Muscle layer of colon (tissue), 2 donors: ENCODE measurements around the gene TSEN34.
A peak's percentile ranks its signal among the peaks of the same experiment; 100 is the strongest.
"Not testable (repeated sequence)": the region's sequence is repeated elsewhere in the genome, so short reads cannot be mapped to it uniquely, and the experiment has no call there.

Experiments
- H3K27ac ChIP-seq: one replicate; pipeline ENCODE4 v1.7.0; 2013; ENCODE audit warnings: low read depth, mild to moderate bottlenecking, low read length, moderate library complexity
- H3K27me3 ChIP-seq, 2 donors: one replicate each; pipeline ENCODE4 v1.7.0; 2013; ENCODE audit warnings: low read length in 2 of 2, mild to moderate bottlenecking in 2 of 2; ENCODE audit not compliant: insufficient read depth in 2 of 2, control insufficient read depth in 1 of 2
- H3K36me3 ChIP-seq: one replicate; pipeline ENCODE4 v1.7.0; 2013; ENCODE audit warnings: mild to moderate bottlenecking, low read length; ENCODE audit not compliant: insufficient read depth
- H3K4me1 ChIP-seq: one replicate; pipeline ENCODE4 v1.7.0; 2013; ENCODE audit warnings: mild to moderate bottlenecking, low read length; ENCODE audit not compliant: insufficient read depth
- H3K4me3 ChIP-seq, 2 donors: one replicate each; pipeline ENCODE4 v1.7.0; 2013; ENCODE audit warnings: low read length in 2 of 2, low read depth in 1 of 2, mild to moderate bottlenecking in 1 of 2, moderate library complexity in 1 of 2
- H3K9ac ChIP-seq: one replicate; pipeline ENCODE4 v1.7.0; 2013; ENCODE audit warnings: low read length
- H3K9me3 ChIP-seq: one replicate; pipeline ENCODE4 v1.7.0; 2013; ENCODE audit warnings: mild to moderate bottlenecking, low read length
- donor health status: abdominal sarcoma.
- donor health status: Adenocarcinoma of cecum.

Gene TSEN34

DNA sequence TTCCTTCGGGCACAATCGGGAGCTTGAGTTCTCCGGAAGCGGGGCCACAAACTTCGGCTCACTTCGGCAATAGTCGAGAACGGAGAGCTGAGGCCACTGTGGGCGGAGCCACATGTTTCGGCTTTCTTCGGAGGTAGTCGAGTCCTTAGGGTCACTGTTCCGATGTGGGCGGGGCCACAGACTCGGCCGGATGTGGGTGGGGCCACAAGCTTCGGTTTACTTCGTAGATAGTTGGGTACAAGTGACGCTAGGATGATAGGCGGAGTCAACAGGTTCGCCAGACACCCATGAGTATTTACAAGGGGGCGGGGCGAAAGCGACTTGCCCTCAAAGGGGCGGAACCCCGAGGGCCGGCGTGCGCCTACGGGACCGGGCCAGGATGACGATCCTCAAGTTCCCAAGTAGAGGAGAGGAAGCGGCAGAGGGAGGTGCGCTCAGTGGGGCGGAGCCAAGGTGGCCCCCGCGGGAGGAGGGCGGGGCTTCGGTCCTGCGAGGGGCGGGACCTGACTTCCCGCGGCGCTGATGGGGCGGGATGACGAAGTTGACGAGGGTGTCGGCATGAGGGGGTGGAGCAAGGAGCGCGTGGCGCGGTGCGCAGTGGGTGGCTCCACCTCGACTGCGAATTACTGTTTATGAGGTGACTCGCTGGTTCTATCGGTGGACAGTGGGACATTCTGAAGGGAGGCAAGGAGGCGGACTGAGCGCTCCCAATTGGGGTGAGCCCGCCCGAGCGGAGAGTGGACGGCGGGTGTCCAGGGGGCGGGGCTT, 1.2 kb upstream of the TSEN34 start:
- Histone ChIP-seq H3K36me3 (peaks cover 18% of the 10 kb centered on the region), H3K4me3 (peak overlapping the region; percentile 11 to 65), H3K4me1 (peaks cover 26% of the 10 kb centered on the region), H3K27ac (peak overlapping the region; percentile 99), H3K9me3 (no peaks in the 10 kb centered on the region), H3K9ac (peak overlapping the region; percentile 57), H3K27me3 (no peaks in the 10 kb centered on the region)

DNA sequence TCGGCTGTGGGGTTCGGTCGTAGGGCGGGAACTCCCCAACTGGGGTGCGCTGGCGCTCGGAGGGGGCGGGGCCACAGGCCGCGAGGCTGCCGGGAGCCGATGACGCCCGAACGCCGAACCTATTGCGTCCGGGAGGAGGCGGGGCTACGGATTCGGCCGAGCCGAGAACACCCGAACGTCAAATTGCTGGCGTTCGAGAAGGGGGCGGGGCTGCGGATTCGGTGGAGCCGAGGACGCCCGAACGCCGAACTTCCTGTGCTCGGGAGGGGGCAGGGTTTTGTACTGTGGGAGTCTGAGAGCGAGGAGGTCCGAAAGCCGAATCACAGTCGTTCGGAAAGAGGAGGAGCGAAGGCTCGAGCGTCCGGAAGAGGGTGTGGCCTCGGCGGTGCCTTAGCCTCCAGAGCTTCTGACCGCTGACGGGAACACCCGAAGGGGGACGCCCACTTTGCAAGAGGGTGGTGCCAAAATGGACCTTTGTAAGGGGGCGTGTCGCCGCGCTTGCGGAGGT, 551 bp upstream of the TSEN34 start:
- Histone ChIP-seq H3K27me3 (no peaks in the 10 kb centered on the region), H3K9me3 (no peaks in the 10 kb centered on the region), H3K27ac (peak overlapping the region; percentile 99), H3K4me1 (peaks cover 26% of the 10 kb centered on the region), H3K9ac (peak overlapping the region; percentile 57), H3K4me3 (peak overlapping the region; percentile 67 to 73), H3K36me3 (peaks cover 21% of the 10 kb centered on the region)

DNA sequence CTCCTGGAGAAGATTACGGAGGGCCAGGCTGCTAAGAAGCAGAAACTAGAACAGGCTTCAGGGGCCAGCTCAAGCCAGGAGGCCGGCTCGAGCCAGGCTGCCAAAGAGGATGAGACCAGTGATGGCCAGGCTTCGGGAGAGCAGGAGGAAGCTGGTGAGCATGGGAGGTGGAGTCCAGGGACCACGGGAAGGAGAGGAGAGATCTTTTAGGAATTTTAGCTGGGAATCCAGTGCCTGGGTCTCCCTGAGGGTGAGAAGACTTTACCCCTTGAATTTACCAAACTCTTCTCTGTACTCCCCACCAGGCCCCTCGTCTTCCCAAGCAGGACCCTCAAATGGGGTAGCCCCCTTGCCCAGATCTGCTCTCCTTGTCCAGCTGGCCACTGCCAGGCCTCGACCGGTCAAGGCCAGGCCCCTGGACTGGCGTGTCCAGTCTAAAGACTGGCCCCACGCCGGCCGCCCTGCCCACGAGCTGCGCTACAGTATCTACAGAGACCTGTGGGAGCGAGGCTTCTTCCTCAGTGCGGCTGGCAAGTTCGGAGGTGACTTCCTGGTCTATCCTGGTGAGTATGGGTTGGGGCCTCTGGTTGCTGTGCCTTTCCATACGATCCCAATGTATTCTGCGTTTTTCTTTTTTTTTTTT, 824 bp downstream of the TSEN34 start:
- peak overlapping the region; percentile 67 to 73 for H3K4me3 ChIP-seq
- H3K9me3 ChIP-seq: no peaks in the 10 kb centered on the region
- H3K27me3 ChIP-seq: no peaks in the 10 kb centered on the region
- H3K4me1 ChIP-seq: peaks cover 26% of the 10 kb centered on the region
- peak overlapping the region; percentile 87 for H3K9ac ChIP-seq
- H3K36me3 ChIP-seq: peaks cover 18% of the 10 kb centered on the region
- H3K27ac ChIP-seq: peak overlapping the region; percentile 99

DNA sequence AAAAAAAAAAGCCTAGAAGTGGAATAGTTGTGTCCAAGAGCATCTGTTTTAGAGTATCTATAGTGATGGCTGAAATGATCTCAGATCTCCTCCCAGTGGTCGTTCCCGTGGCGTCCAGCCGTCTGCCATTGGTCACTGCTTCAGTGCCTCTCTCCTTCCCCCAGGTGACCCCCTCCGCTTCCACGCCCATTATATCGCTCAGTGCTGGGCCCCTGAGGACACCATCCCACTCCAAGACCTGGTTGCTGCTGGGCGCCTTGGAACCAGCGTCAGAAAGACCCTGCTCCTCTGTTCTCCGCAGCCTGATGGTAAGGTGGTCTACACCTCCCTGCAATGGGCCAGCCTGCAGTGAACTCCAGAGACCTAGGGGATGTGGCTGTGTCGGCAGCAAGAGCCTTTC, 1.9 kb downstream of the TSEN34 start:
- peaks cover 26% of the 10 kb centered on the region for H3K4me1 ChIP-seq
- H3K27ac ChIP-seq: no peak overlapping the region
- H3K9ac ChIP-seq: no peak overlapping the region

DNA sequence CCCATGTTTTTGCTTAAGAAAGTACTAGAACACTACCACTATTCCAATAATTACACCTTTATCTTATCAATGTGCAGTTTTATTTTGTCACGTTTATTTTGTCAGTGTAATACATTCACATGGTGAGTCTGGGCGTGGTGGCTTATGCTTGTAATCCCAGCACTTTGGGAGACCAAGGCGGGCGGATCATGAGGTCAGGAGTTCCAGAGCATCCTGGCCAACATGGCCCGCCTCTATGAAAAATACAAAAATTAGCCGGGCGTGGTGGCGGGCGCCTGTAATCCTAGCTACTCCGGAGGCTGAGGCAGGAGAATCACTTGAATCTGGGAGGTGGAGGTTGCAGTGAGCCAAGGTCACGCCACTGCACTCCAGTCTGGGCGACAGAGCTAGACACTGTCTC, 3.4 kb downstream of the TSEN34 start:
- peaks cover 16% of the 10 kb centered on the region for H3K4me1 ChIP-seq
- H3K9me3 ChIP-seq, H3K4me3 ChIP-seq, H3K27me3 ChIP-seq, H3K9ac ChIP-seq, H3K27ac ChIP-seq: not testable (repeated sequence)
- peaks cover 14% of the 10 kb centered on the region for H3K36me3 ChIP-seq

More for the DNA sequence above, 1.9 kb downstream of the TSEN34 start:
- Histone ChIP-seq H3K36me3 (peaks cover 14% of the 10 kb centered on the region), H3K4me3 (no peak overlapping the region), H3K9me3 (no peaks in the 10 kb centered on the region), H3K27me3 (no peaks in the 10 kb centered on the region)

DNA sequence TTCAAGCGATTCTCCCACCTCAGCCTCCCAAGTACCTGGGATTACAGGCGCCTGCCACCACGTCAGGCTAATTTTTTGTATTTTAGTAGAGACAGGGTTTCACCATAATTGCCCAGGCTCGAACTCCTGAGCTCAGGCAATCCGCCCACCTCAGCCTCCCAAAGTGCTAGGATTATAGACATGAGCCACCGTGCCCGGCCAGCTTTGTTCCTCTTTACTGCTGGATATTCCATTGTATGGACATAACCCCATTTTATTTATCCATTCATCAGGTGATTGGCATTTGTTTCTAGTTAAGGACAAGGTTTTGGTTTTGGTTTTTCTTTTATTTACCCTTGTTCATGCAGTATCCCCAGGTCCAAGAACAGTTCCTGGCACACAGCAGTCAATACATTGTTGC, 5.4 kb downstream of the TSEN34 start:
- Histone ChIP-seq H3K4me3 (no peak overlapping the region), H3K27ac (no peak overlapping the region), H3K9me3 (no peaks in the 10 kb centered on the region), H3K36me3 (peaks cover 14% of the 10 kb centered on the region), H3K27me3 (no peaks in the 10 kb centered on the region), H3K4me1 (peaks cover 19% of the 10 kb centered on the region), H3K9ac (no peak overlapping the region)

DNA sequence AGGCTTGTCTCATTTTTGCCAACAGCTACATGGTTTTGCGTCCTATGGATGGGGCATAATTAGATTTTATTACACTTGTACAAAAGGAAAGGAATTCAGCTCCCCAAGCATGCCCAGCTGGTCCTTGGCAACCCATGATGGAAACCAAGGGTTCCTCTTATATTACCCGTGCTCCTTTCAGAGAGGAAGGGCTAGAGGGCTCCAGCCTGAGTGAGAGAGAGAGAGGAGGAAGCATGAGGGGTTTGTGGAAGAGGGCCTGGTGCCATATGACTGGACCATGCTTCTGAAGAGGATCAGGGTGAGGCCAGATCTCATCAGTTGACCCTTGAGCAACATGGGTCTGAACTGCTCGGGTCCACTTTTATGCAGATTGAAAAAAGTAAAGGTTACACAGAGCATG, 6.0 kb downstream of the TSEN34 start:
- Histone ChIP-seq H3K27me3 (no peaks in the 10 kb centered on the region), H3K9ac (no peak overlapping the region), H3K4me1 (peaks cover 19% of the 10 kb centered on the region), H3K9me3 (no peaks in the 10 kb centered on the region), H3K36me3 (peaks cover 14% of the 10 kb centered on the region), H3K27ac (no peak overlapping the region), H3K4me3 (no peak overlapping the region)

DNA sequence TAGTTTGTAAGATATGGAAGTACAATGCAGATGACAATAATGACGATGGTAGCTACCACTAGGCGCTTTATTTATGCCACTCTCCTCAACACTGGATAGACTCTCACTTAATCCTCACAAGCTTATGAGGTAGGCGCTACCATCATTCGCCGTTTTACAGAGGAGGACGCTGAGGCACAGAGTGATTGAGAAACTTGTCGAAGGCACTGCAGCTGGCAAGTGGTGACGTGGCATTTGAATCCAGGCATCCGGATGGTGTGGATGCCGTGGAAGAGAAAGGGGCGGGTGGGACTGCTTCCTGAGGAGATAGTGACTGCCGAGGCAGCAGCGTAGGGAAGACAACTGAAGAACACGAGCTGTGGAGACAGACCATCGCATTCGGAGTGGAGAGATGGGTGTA, 8.3 kb downstream of the TSEN34 start:
- Histone ChIP-seq H3K4me1 (peaks cover 27% of the 10 kb centered on the region), H3K27me3 (no peaks in the 10 kb centered on the region), H3K36me3 (peaks cover 24% of the 10 kb centered on the region), H3K27ac (no peak overlapping the region), H3K9ac (no peak overlapping the region), H3K9me3 (no peaks in the 10 kb centered on the region), H3K4me3 (no peak overlapping the region)

DNA sequence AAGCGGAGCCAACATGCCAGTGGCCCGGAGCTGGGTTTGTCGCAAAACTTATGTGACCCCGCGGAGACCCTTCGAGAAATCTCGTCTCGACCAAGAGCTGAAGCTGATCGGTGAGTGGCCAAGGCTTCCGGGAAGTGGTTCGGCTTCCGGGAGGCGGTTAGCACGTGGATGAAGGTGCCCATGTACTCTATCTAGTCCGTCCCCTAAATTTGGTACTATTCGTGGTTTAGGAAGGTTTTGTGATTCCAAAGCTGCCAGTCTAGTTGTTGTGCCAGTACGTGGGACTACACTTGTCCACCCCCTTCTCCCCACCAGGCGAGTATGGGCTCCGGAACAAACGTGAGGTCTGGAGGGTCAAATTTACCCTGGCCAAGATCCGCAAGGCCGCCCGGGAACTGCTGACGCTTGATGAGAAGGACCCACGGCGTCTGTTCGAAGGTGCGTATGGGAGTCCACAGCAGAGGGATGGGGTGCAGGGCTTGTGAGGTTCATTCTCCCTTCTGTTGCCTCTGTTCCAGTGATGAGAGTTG, 10.1 kb downstream of the TSEN34 start:
- Histone ChIP-seq H3K36me3 (peaks cover 33% of the 10 kb centered on the region), H3K9me3 (no peaks in the 10 kb centered on the region)

DNA sequence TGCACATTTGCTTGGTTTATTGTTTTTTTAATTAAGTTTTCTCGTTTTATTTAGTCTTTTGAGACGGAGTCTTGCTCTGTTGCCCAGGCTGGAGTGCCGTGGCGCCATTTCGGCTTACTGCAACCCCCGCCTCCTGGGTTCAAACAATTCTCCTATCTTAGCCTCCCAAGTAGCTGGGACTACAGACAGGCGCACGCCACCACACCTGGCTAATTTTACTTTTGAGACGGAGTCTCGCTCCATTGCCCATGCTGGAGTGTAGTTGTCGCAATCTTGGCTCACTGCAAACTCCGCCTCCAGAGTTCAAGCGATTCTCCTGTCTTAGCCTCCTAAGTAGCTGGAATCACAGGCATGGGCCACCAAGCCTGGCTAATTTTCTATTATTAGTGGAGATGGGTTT, 10.9 kb downstream of the TSEN34 start:
- peaks cover 41% of the 10 kb centered on the region for H3K36me3 ChIP-seq
- peak overlapping the region in 1 of 2 donors; percentile 95 for H3K4me3 ChIP-seq
- H3K27me3 ChIP-seq: no peaks in the 10 kb centered on the region
- H3K9me3 ChIP-seq: no peaks in the 10 kb centered on the region
- H3K9ac ChIP-seq: peak overlapping the region; percentile 99
- peaks cover 31% of the 10 kb centered on the region for H3K4me1 ChIP-seq
- no peak overlapping the region for H3K27ac ChIP-seq

More for the DNA sequence above, 10.1 kb downstream of the TSEN34 start:
- Histone ChIP-seq H3K4me1 (peaks cover 27% of the 10 kb centered on the region), H3K9ac (peak overlapping the region; percentile 99), H3K27ac (peak overlapping the region; percentile 86), H3K27me3 (no peaks in the 10 kb centered on the region), H3K4me3 (peak overlapping the region; percentile 73 to 95)

DNA sequence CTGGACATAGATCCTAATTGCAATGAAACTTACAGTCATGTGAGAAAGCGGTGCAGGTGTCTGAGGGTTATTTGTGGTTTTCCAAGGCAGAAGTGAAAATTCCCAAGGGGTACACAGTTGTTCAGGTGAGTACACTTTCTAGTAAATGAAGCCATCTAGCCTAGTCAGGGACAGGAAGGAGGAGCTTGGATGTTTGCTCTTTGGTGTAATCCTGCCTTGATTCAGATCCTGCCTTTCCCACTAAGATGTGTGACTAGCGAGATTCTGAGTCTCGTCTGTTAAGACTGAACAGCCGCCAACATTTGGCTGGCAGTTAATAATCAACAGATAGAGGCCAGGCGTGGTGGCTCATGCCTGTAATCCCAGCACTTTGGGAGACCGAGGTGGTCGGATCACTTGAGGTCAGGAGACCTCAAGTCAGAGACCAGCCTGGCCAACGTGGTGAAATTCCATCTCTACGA, 12.1 kb downstream of the TSEN34 start:
- Histone ChIP-seq H3K27me3 (no peaks in the 10 kb centered on the region), H3K36me3 (peaks cover 53% of the 10 kb centered on the region), H3K27ac (no peak overlapping the region), H3K9me3 (no peaks in the 10 kb centered on the region), H3K4me3 (no peak overlapping the region), H3K9ac (peak overlapping the region; percentile 0), H3K4me1 (peaks cover 31% of the 10 kb centered on the region)
